ENCODE data around the gene ATP9B. TPM values are rescaled to one million over a fixed set of nuclear protein-coding genes. Genes with fewer than 3 reads are reported as not detected.

ATP9B gene
- total and polyA plus RNA-seq, 9 donors: 19.9 to 72.1 (median 43.2) TPM

DNA sequence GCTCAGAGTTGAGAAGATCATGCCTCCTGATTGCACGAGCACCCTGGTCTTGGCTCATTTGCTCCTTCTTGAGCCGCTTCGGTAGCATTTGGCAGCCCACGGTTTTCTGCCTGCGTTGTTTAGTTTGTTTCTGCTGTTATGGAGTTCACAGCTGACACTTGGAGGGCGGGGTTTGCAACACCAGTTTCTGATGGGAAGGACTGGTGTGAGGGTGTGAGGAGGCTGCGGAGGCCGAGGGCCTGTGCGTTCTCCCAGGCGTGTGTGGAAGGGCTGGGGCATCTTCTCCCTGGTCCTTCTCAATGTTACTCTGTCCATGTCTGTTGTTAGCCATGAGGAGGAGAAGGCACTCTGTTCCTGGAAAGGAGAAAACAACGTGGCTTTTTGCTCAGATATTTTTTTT lies 349.4 kb downstream of the ATP9B start:
- no peaks in the 10 kb centered on the region for H3K36me3 ChIP-seq
- WGBS, 3 donors: 60 to 79% (median 71%) methylated on average over 11 of the region's 11 CpGs
- H3K4me3 ChIP-seq: no peak overlapping the region
- TF ChIP-seq EP300 (IDR thresholded peaks at IDR 0.05) (no peak), POLR2A (IDR thresholded peaks at IDR 0.05) (no peak)
- TF ChIP-seq, protein P1, sequence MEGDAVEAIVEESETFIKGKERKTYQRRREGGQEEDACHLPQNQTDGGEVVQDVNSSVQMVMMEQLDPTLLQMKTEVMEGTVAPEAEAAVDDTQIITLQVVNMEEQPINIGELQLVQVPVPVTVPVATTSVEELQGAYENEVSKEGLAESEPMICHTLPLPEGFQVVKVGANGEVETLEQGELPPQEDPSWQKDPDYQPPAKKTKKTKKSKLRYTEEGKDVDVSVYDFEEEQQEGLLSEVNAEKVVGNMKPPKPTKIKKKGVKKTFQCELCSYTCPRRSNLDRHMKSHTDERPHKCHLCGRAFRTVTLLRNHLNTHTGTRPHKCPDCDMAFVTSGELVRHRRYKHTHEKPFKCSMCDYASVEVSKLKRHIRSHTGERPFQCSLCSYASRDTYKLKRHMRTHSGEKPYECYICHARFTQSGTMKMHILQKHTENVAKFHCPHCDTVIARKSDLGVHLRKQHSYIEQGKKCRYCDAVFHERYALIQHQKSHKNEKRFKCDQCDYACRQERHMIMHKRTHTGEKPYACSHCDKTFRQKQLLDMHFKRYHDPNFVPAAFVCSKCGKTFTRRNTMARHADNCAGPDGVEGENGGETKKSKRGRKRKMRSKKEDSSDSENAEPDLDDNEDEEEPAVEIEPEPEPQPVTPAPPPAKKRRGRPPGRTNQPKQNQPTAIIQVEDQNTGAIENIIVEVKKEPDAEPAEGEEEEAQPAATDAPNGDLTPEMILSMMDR (IDR thresholded peaks at IDR 0.05): no peak
- H3K27me3 ChIP-seq: no peaks in the 10 kb centered on the region
- H3K4me1 ChIP-seq (ENCODE audit: insufficient read depth): peaks cover 8% of the 10 kb centered on the region
- intact Hi-C loops (cut with DNase I): no loop called here
- no peak for DNase-seq
- no peaks in the 10 kb centered on the region for H3K9me3 ChIP-seq
- H3K27ac ChIP-seq: no peak overlapping the region

DNA sequence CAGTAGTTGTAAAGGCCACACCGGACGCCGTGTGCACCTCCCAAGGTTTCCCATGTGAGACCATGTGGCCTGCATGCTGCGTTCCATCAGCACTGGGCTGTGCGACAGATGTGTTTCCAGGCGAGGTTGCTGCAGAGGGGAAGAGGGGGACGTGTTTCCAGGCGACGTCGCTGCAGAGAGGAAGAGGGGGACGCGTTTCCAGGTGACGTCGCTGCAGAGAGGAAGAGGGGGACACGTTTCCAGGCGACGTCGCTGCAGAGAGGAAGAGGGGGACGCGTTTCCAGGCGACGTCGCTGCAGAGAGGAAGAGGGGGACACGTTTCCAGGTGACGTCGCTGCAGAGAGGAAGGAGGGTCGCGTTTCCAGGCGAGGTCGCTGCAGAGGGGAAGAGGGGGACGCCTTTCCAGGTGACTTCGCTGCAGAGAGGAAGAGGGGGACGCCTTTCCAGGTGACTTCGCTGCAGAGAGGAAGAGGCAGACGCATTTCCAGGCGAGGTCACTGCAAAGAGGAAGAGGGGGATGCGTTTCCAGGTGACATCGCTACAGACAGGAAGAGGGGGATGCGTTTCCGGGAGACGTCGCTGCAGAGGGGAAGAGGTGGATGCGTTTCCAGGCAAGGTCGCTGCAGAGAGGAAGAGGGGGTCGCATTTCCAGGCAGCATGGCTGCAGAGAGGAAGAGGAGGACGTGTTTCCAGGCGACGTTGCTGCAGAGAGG lies 351.0 kb downstream of the ATP9B start:
- 90 to 94% (median 91%) methylated on average over 48 of the region's 48 CpGs for WGBS, 3 donors
- Histone ChIP-seq H3K4me3 (no peak overlapping the region), H3K27me3 (no peaks in the 10 kb centered on the region), H3K36me3 (no peaks in the 10 kb centered on the region), H3K9me3 (no peaks in the 10 kb centered on the region), H3K27ac (no peak overlapping the region), H3K4me1 (ENCODE audit: insufficient read depth) (peaks cover 13% of the 10 kb centered on the region)
- DNase-seq: no peak
- intact Hi-C loops (cut with DNase I): no loop called here
- no peak for TF ChIP-seq EP300 (IDR thresholded peaks at IDR 0.05)
- TF ChIP-seq, protein P1 (IDR thresholded peaks at IDR 0.05): no peak
- no peak for TF ChIP-seq POLR2A (IDR thresholded peaks at IDR 0.05)

DNA sequence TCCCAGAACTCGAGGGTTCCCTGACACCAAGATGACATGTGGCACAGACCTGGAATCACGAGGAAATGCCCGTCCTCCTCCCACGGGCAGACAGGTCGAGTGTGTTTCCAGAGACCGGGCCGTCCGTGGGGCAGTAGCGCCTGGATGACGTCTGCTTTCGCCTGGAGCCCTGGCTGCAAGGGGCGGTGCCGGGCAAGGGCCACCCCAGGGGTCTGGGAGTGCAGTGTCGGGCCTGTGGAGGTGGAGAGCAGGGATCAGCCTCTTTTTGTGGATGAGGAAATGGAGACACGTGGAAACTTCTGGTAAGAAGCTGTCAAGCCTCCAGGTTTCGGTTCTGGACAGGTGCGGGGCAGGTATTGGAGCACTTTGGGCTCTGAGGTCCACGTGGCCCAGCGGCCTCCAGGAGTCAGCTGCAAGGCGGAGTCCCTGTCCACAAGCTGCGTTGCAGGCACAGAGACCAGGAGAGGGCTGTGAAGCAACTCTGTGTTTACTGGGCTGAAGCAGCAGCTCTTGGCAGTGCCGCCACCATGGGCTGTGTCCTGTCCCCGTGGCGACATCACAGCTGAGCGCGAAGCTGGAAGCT lies 352.2 kb downstream of the ATP9B start:
- H3K27ac ChIP-seq: no peak overlapping the region
- no peak for TF ChIP-seq EP300 (IDR thresholded peaks at IDR 0.05)
- TF ChIP-seq, protein P1 (IDR thresholded peaks at IDR 0.05): no peak
- intact Hi-C loops (cut with DNase I): no loop called here
- H3K9me3 ChIP-seq: no peaks in the 10 kb centered on the region
- H3K36me3 ChIP-seq: no peaks in the 10 kb centered on the region
- no peak overlapping the region for H3K4me3 ChIP-seq
- H3K27me3 ChIP-seq: no peaks in the 10 kb centered on the region
- WGBS, 3 donors: 92 to 93% (median 93%) methylated on average over 25 to 26 of the region's 26 CpGs
- no peak for DNase-seq
- peaks cover 13% of the 10 kb centered on the region for H3K4me1 ChIP-seq (ENCODE audit: insufficient read depth)

DNA sequence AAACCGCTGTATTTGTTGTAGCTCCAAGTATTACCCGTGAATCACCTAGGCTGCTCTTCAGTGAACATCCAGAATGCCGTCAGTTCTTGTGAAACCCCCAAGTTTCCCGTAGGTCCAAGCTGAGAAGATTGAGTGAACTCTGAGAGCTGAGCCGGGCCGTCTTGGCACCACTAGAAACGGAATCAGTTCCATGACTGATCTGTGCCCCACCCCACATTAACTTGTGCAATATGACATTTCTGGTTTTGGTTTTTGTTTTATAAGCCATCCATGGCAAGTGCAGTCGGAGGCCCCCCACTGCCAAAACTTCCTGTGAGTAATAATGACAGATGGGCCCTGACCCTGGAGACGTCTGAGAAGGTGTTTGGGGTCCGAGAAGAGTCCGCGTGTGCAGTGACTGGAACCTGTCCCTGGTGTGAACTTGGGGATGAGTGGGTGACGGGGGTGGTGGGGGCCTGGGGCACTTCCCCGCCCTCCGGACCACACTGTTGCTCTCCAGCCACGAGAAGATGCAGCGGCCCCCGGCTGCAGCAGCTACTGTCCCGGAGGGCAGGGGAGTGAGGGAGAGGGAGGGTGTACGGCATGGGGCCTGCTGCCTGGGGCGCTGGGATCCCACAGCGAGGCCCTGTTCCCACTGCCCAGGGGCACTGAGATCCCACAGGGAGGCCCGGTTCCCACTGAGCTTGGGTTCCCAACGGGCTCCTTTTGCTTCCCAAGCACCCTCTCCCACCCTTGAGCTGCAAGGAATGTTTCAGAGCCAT lies 353.0 kb downstream of the ATP9B start:
- Histone ChIP-seq H3K36me3 (no peaks in the 10 kb centered on the region), H3K4me3 (no peak overlapping the region), H3K4me1 (ENCODE audit: insufficient read depth) (peaks cover 13% of the 10 kb centered on the region), H3K27me3 (no peaks in the 10 kb centered on the region), H3K9me3 (no peaks in the 10 kb centered on the region), H3K27ac (no peak overlapping the region)
- 90 to 97% (median 95%) methylated on average over 24 of the region's 24 CpGs for WGBS, 3 donors
- no peak for DNase-seq
- intact Hi-C loops (cut with DNase I): no loop called here
- TF ChIP-seq, protein P1 (IDR thresholded peaks at IDR 0.05): no peak
- TF ChIP-seq EP300 (IDR thresholded peaks at IDR 0.05) (no peak), POLR2A (IDR thresholded peaks at IDR 0.05) (no peak)

Data from ovary (tissue), 9 donors.